ENCODE results near the gene PCSK2.

Gene PCSK2

GRCh38 chr20:17518339-17519052, 291.7 kb downstream of the PCSK2 start:
- no peak for TF ChIP-seq CTCF (IDR thresholded peaks at IDR 0.05; ENCODE audit: low read depth, low read length)
- H3K4me3 ChIP-seq (ENCODE audit: low read depth, low read length), result no peak overlapping the region

GRCh38 chr20:17519606-17520285, 292.9 kb downstream of the PCSK2 start:
- H3K4me3 ChIP-seq (ENCODE audit: low read depth, low read length), result no peak overlapping the region
- no peak for TF ChIP-seq CTCF (IDR thresholded peaks at IDR 0.05; ENCODE audit: low read depth, low read length)

- H3K4me3 ChIP-seq (ENCODE audit: low read depth, low read length), result no peak overlapping the region
- TF ChIP-seq CTCF (IDR thresholded peaks at IDR 0.05; ENCODE audit: low read depth, low read length), result no peak
Measured at GRCh38 chr20:17520583-17520982, 293.7 kb downstream of the PCSK2 start.

DNA sequence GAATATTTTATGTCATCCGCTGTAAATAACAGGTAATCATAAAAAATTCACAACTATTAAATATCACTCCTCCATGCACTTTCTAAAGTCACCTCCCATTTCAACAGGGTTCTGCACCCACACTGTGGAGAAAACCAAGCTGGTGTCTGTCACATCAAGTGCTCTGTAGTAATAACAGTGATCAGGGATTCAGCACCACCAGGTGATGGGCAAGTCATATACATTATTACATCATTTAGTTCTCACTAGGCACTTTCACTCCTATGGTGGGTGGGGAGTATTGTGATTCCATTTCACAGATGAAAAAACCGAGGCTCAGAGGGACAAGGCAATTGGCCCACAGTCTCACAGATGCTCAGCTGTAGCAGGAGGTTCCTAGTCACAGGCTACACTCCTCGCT, 295.7 kb downstream of the PCSK2 start:
- H3K4me3 ChIP-seq (ENCODE audit: low read depth, low read length), result no peak overlapping the region
- TF ChIP-seq CTCF (IDR thresholded peaks at IDR 0.05; ENCODE audit: low read depth, low read length), result no peak

DNA sequence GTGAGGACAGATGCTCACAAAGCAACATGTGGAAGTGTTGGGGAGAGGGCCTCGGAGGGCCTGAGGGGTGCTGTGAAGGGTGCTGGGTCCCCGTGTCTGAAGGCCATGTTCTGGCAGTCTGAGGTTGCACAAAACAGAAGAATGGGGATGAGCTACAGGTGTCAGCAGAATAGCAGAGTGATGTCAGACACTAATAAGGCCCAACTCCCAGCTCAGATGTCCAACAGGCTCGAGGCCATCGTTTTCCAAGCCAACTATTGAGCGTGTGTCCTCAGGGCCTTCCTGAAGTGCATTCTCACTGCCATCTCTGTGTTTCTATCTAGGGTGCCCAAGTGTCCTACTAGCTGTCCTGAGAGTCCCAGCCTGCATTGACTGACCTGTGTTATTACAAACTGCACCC, 296.5 kb downstream of the PCSK2 start:
- no peak overlapping the region for H3K4me3 ChIP-seq (ENCODE audit: low read depth, low read length)
- no peak for TF ChIP-seq CTCF (IDR thresholded peaks at IDR 0.05; ENCODE audit: low read depth, low read length)

GRCh38 chr20:17524560-17524959, 297.7 kb downstream of the PCSK2 start:
- no peak overlapping the region for H3K4me3 ChIP-seq (ENCODE audit: low read depth, low read length)
- TF ChIP-seq CTCF (IDR thresholded peaks at IDR 0.05; ENCODE audit: low read depth, low read length), result no peak

DNA sequence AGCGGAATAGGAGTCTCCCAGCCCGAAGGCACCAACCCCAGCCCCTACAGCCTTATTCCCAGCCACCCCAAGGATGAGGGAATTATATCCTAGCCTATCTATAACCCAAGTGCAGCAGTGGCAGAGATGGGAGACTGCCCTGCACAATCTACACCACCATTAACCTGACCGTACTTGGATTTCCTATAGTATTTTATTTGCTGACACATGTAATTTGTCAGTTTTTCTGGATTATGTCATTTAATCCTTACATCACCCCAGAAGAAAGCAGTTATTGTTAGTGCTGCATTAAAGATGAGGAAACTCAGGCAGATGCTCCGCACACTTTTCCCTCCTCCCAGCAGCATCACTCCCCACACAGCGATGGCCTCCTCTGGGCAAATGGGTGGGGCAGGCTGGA, 298.3 kb downstream of the PCSK2 start:
- H3K4me3 ChIP-seq (ENCODE audit: low read depth, low read length), result no peak overlapping the region
- no peak for TF ChIP-seq CTCF (IDR thresholded peaks at IDR 0.05; ENCODE audit: low read depth, low read length)
